H1 (cell line): Measurements from ENCODE around the gene ACADVL. TPM values are rescaled to one million over a fixed set of nuclear protein-coding genes. Genes with fewer than 3 reads are reported as not detected.
A peak's percentile ranks its signal among the peaks of the same experiment; 100 is the strongest.

Source experiments
- CTCF ChIA-PET: fragments of 300-600 bp; sonication (Branson Sonifier 250); formaldehyde crosslinking; loops from one replicate; lab custom pipeline; 2021; ENCODE audit not compliant: partially characterized antibody; lab: Charles Lee
- POLR2A ChIA-PET: fragments of 300-600 bp; sonication (Branson Sonifier 250); formaldehyde crosslinking; loops from one replicate; lab custom pipeline; 2021; ENCODE audit warnings: inconsistent platforms; ENCODE audit not compliant: partially characterized antibody; lab: Charles Lee
- DNase-seq, 2 experiments: peaks; one replicate each; pipeline versions ENCODE4 v3.0.0 to v3.0.0-alpha.2; 2010 to 2022; ENCODE audit warnings: low spot score in 2 of 2, low read depth in 1 of 2, mixed read lengths in 1 of 2
- FAIRE-seq: peaks from 2 replicates; lab custom pipeline; 2011; peaks lifted over from hg19 to GRCh38; lab: Jason Lieb, UNC
- H2AFZ ChIP-seq: 2 replicates; pipeline ENCODE4 v1.8.1; 2012; ENCODE audit warnings: low read length, inconsistent platforms
- H2AK5ac ChIP-seq: 2 replicates; pipeline ENCODE4 v1.6.1; 2013; ENCODE audit warnings: low read depth, low read length
- H2BK120ac ChIP-seq: replicated peaks from 2 replicates; pipeline ENCODE3; 2013; ENCODE audit warnings: low read depth, low read length, inconsistent platforms
- H2BK12ac ChIP-seq: 2 replicates; pipeline ENCODE4 v1.6.1; 2013; ENCODE audit warnings: low read depth, low read length
- H2BK15ac ChIP-seq: 2 replicates; pipeline ENCODE4 v1.6.1; 2013; ENCODE audit warnings: low read length
- H2BK20ac ChIP-seq: 2 replicates; pipeline ENCODE4 v1.6.1; 2013; ENCODE audit warnings: low read length
- H2BK5ac ChIP-seq: 2 replicates; pipeline ENCODE4 v1.6.1; 2013; ENCODE audit warnings: low read depth, low read length
- H3K14ac ChIP-seq: 2 replicates; pipeline ENCODE4 v1.6.1; 2013; ENCODE audit warnings: inconsistent platforms; ENCODE audit not compliant: insufficient read length
- H3K18ac ChIP-seq: 2 replicates; pipeline ENCODE4 v1.6.1; 2013; ENCODE audit warnings: low read length; ENCODE audit errors: extremely low read depth
- H3K23ac ChIP-seq: 2 replicates; pipeline ENCODE4 v1.6.1; 2013; ENCODE audit warnings: inconsistent platforms; ENCODE audit not compliant: insufficient read length
- H3K23me2 ChIP-seq: 2 replicates; pipeline ENCODE4 v1.6.1; 2013; ENCODE audit warnings: low read depth, low read length
- H3K27ac ChIP-seq: 2 replicates; pipeline ENCODE4 v1.6.1; 2011; ENCODE audit warnings: low read depth, low read length, inconsistent platforms
- H3K27me3 ChIP-seq, 4 experiments: replicated peaks in 1 of 4; 1 replicate in 1 of 4; 2 replicates in 3 of 4; pipeline versions ENCODE4 v1.6.1 to v1.8.1; 2011 to 2013; ENCODE audit warnings: low read length in 3 of 4, mild to moderate bottlenecking in 3 of 4, inconsistent platforms in 2 of 4, mixed read lengths in 2 of 4, moderate library complexity in 1 of 4; ENCODE audit not compliant: control insufficient read depth in 3 of 4, insufficient read depth in 3 of 4; ENCODE audit errors: extremely low read depth in 1 of 4
- H3K36me3 ChIP-seq, 4 experiments: 2 replicates each; pipeline versions ENCODE4 v1.6.1 to v1.8.1; 2011 to 2013; ENCODE audit warnings: mild to moderate bottlenecking in 4 of 4, low read length in 3 of 4, moderate library complexity in 2 of 4, control low read depth in 1 of 4, inconsistent platforms in 1 of 4; ENCODE audit not compliant: insufficient read depth in 4 of 4, control insufficient read depth in 2 of 4
- H3K4ac ChIP-seq: replicated peaks from 2 replicates; pipeline ENCODE3; 2013; ENCODE audit warnings: low read length, low read depth, mixed read lengths, inconsistent platforms; ENCODE audit not compliant: insufficient read length
- H3K4me1 ChIP-seq, 4 experiments: replicated peaks in 1 of 4; 1 replicate in 1 of 4; 2 replicates in 3 of 4; pipeline versions ENCODE4 v1.6.1 to v1.8.1; 2011 to 2013; ENCODE audit warnings: low read length in 3 of 4, inconsistent platforms in 2 of 4, mixed read lengths in 1 of 4; ENCODE audit not compliant: insufficient read depth in 4 of 4, control insufficient read depth in 3 of 4
- H3K4me2 ChIP-seq, 2 experiments: 2 replicates each; pipeline versions ENCODE4 v1.6.1 to v1.8.1; 2011 to 2013; ENCODE audit warnings: low read depth in 2 of 2, low read length in 2 of 2, control low read depth in 1 of 2, inconsistent platforms in 1 of 2, mild to moderate bottlenecking in 1 of 2; ENCODE audit not compliant: insufficient read depth in 1 of 2
- H3K4me3 ChIP-seq, 4 experiments: fragments of 200-600, 300-600 bp in 1 of 4; sonication (generic), shearing (Covaris generic), sonication (Bioruptor Twin) in 1 of 4; 2 replicates each; pipeline versions ENCODE4 v1.5.1 to v1.8.1; 2011 to 2016; ENCODE audit warnings: low read length in 4 of 4, low read depth in 3 of 4, control low read depth in 2 of 4, inconsistent platforms in 2 of 4, mild to moderate bottlenecking in 2 of 4, mixed read lengths in 1 of 4, moderate library complexity in 1 of 4; ENCODE audit not compliant: insufficient read depth in 2 of 4; ENCODE audit errors: extremely low read depth in 1 of 4
- H3K56ac ChIP-seq: replicated peaks from 2 replicates; pipeline ENCODE3; 2013; ENCODE audit warnings: low read depth, mild to moderate bottlenecking, mixed read lengths, low read length, inconsistent platforms; ENCODE audit not compliant: insufficient read length
- H3K79me1 ChIP-seq: 2 replicates; pipeline ENCODE4 v1.6.1; 2013; ENCODE audit warnings: low read depth, low read length, control low read depth
- H3K79me2 ChIP-seq, 2 experiments: 2 replicates each; pipeline versions ENCODE4 v1.6.1 to v1.8.1; 2012 to 2013; ENCODE audit warnings: low read length in 2 of 2, mild to moderate bottlenecking in 2 of 2, inconsistent platforms in 1 of 2; ENCODE audit not compliant: insufficient read depth in 2 of 2, control insufficient read depth in 1 of 2
- H3K9ac ChIP-seq, 4 experiments: replicated peaks in 1 of 4; 1 replicate in 1 of 4; 2 replicates in 3 of 4; pipeline versions ENCODE4 v1.6.1 to v1.8.1; 2011 to 2013; ENCODE audit warnings: low read depth in 3 of 4, low read length in 3 of 4, control low read depth in 2 of 4, mild to moderate bottlenecking in 2 of 4, moderate library complexity in 2 of 4, inconsistent platforms in 1 of 4; ENCODE audit errors: extremely low read depth in 1 of 4
- H3K9me3 ChIP-seq, 2 experiments: 2 replicates each; pipeline versions ENCODE4 v1.6.1 to v1.8.1; 2012 to 2013; ENCODE audit warnings: mild to moderate bottlenecking in 2 of 2, moderate library complexity in 2 of 2, control low read depth in 1 of 2, inconsistent platforms in 1 of 2, low read depth in 1 of 2, low read length in 1 of 2, mixed read lengths in 1 of 2; ENCODE audit not compliant: insufficient read depth in 2 of 2
- H4K20me1 ChIP-seq, 2 experiments: replicated peaks in 1 of 2; 2 replicates each; pipeline versions ENCODE3 to v1.8.1; 2011 to 2013; ENCODE audit warnings: inconsistent platforms in 2 of 2, low read length in 2 of 2, mild to moderate bottlenecking in 1 of 2; ENCODE audit not compliant: insufficient read depth in 2 of 2, control insufficient read depth in 1 of 2
- H4K5ac ChIP-seq: 2 replicates; pipeline ENCODE4 v1.6.1; 2013; ENCODE audit warnings: low read length, low read depth, mixed read lengths, inconsistent platforms; ENCODE audit not compliant: insufficient read length
- H4K8ac ChIP-seq: 2 replicates; pipeline ENCODE4 v1.8.0; 2013; ENCODE audit warnings: mild to moderate bottlenecking, moderate library complexity, low read length, inconsistent platforms; ENCODE audit not compliant: insufficient read depth; ENCODE audit errors: extremely low read depth
- H4K91ac ChIP-seq: replicated peaks from 2 replicates; pipeline ENCODE3; 2013; ENCODE audit warnings: low read length, mixed read lengths, inconsistent platforms; ENCODE audit not compliant: insufficient read length
- RXRA ChIP-seq: IDR thresholded peaks from 2 replicates; pipeline ENCODE4 v1.6.1; 2011; ENCODE audit warnings: low read depth, mild to moderate bottlenecking, low read length, moderate library complexity; ENCODE audit not compliant: insufficient read depth
- SAP30 ChIP-seq: fragments of 300-600 bp; sonication (generic); IDR thresholded peaks from 2 replicates; pipeline ENCODE4 v1.7.1; 2012; ENCODE audit warnings: low read length, moderate library complexity, mild to moderate bottlenecking, inconsistent platforms; ENCODE audit not compliant: insufficient read depth, insufficient replicate concordance
- WGBS, 2 experiments: shearing (Covaris generic) in 1 of 2; methylation state at CpG; one replicate each; pipeline versions ENCODE4 v1.1.6 to v1.1.7; 2013 to 2015; ENCODE audit warnings: low lambda C conversion rate in 2 of 2, mixed read lengths in 2 of 2, inconsistent platforms in 1 of 2, low coverage in 1 of 2, missing lambda C conversion rate in 1 of 2; ENCODE audit not compliant: insufficient replicate concordance in 2 of 2, insufficient coverage in 1 of 2, insufficient read length in 1 of 2; ENCODE audit errors: extremely low coverage in 1 of 2, missing lambda C conversion rate in 1 of 2; 5-methylcytosine and 5-hydroxymethylcytosine counted together
- polyA plus RNA-seq, 7 experiments: library from polyadenylated mRNA; depleted of rRNA in 3 of 7; stranded (reverse) in 5 of 7; unstranded in 2 of 7; fragments of >200 nt in 5 of 7; fragments of 200-250 nt in 2 of 7; gene quantifications; 1 replicate in 5 of 7; 2 replicates in 1 of 7; 4 replicates in 1 of 7; pipeline versions ENCODE4 v1.2.1 to v1.2.3, GENCODE V29; 2011 to 2013; ENCODE audit warnings: missing spikeins in 2 of 7, mixed read lengths in 2 of 7
- total RNA-seq: library from RNA; stranded (reverse); fragmentation: NEBNext Ultra II Directional; extraction: Animal tissue kit (Norgen Biotek cat#: 25700); gene quantifications from 2 replicates; pipeline ENCODE4 v1.2.1, GENCODE V29; 2021

Gene ACADVL
- total and polyA plus RNA-seq, 2 of the 8 experiments (the other 6 are each of a cell fraction or from before 2014, with no cell fraction given), result 181 to 231 TPM

DNA sequence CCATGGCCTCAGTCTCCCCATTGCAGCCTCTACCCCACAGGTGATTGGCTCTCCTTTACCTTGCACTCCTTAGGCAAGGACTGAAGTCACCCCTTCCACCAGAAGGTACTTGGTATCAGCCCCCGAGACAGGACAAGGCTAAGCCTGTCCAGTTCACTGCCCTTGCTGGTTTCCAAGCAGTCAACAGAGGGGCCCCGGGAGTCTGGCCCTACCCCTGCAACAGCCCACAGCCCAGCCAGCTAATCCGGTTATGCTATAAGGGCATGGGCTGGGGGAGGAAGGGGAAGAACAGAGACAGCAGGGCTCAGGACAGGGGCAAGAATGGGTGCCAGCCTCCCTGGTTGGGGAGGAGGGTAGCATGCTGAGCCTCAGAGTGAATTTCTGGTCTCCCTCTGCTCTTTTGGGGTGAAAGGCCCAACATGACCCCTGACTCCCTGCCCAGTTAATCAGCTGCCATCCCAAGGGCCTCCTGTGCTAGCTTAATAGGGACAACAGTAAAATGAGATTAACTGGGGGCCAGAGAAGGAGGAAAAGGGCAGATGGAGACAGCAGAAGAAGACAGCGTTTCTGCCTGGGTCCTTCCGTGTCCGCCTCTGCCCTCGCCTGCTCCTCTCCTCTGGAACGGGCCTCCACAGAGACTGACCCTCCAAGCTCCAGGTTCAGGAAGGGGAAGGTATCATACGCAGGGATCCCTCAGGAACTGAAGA, 10.8 kb upstream of the ACADVL start:
- Histone ChIP-seq H3K4me1 (peaks cover 8 to 47% (median 34%) of the 10 kb centered on the region in 4 experiments), H4K20me1 (peaks cover 1 to 15% of the 10 kb centered on the region in 2 experiments), H2AK5ac (0 out of 2 replicates have a peak overlapping the region, but pooled peaks have one; percentile 65), H2BK12ac (peak overlapping the region; percentile 92; the same call in 1 of the 2 replicates), H4K91ac (peak overlapping the region; percentile 68), H3K79me1 (peaks cover 25% of the 10 kb centered on the region), H3K4me3 (peak overlapping the region in 2 of 4 experiments; percentile 36 to 62; a peak in 3 of 8 replicates), H3K4ac (peak overlapping the region; percentile 79), H3K27me3 (no peaks in the 10 kb centered on the region; a peak in 1 of 7 replicates), H4K8ac (peak overlapping the region; percentile 54; the same call in 1 of the 2 replicates), H3K27ac (peak overlapping the region; percentile 11; the same call in 1 of the 2 replicates), H3K4me2 (peak overlapping the region; percentile 71 to 91), H3K23ac (no peak overlapping the region), H3K9ac (peak overlapping the region in 2 of 4 experiments; percentile 22 to 28; a peak in 2 of 7 replicates), H3K9me3 (no peaks in the 10 kb centered on the region), H2BK5ac (peak overlapping the region; percentile 90; the same call in 1 of the 2 replicates), H2AFZ (no peak overlapping the region), H3K56ac (no peak overlapping the region), H3K36me3 (peaks cover 0 to 3% (median 0%) of the 10 kb centered on the region in 4 experiments; a peak in 2 of 8 replicates), H2BK20ac (peak overlapping the region; percentile 80; the same call in 1 of the 2 replicates), H3K79me2 (peaks cover 0 to 61% of the 10 kb centered on the region in 2 experiments; a peak in 2 of 4 replicates), H2BK120ac (no peak overlapping the region), H3K23me2 (peaks cover 26% of the 10 kb centered on the region; the same call in 1 of the 2 replicates), H3K14ac (no peak overlapping the region), H4K5ac (peak overlapping the region; percentile 57), H3K18ac (peak overlapping the region; percentile 96; the same call in 1 of the 2 replicates), H2BK15ac (peak overlapping the region; percentile 92)
- 90% methylated on average over 8 of the region's 9 CpGs; no CpG with 5 or more reads in 1 of the 2 experiments for WGBS, 2 experiments
- ChIA-PET CTCF (interaction anchor here (2.1 to 2.4 kb wide), 2 partner anchors 12 to 31 kb away, joined by 10 read pairs; no protein-coding TSS in a partner anchor), POLR2A (interaction anchor here (1.0 to 2.5 kb wide), 13 partner anchors 12 to 375 kb away, joined by 3 to 18 read pairs (median 6); partner anchors contain the start of genes ACADVL, DLG4, GABARAP and MPDU1)
- DNase-seq (no peak), FAIRE-seq (no peak)
- TF ChIP-seq SAP30, result no peak
- no peak for TF ChIP-seq RXRA
